ENCODE data around the gene PRODH2. TPM values are rescaled to one million over a fixed set of nuclear protein-coding genes. Genes with fewer than 3 reads are reported as not detected.

Gene PRODH2
- polyA plus RNA-seq, 6 donors from 2014 or later = not detected

DNA sequence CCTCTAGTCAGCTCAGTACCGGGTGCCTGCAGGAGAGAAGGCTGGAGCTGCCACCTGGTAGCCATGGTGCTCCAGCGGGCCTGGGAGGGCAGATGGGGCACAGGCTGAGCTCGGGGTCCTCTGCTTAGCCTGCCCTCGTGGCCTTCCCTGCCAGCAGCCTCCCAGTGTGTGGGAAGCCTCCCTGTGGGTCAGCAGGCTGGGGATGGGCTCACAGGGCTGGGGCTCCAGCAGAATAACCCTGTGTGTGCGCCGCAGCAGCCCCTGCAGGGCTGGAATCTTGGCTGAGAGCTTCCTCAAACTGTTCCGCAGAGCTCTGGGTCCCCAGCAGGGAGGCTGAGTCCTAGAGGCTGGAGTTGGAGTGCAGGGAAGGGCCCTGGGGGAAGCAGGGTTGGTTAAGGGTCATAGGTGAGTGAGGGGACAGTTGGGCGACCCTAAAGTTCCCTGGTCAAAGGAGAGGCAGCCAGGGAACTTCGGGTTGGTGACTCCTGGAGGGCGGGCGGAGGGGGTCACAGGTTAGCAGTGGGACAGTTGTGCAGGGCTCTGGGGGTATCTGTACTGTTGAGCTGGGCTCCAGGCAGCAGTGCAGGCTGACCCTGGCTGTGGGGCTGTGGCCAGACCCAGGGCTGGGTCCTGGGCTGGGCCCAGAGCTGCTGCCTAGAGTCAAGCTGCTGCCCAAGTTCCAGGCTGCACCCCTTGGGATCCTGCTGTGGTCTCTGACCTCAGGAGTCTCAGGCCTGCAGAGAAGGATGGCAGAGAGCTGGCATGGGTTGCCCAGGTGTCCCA is 23.3 kb downstream of the PRODH2 start:
- H3K27ac Mint-ChIP-seq = no peak overlapping the region
- no peak for DNase-seq
- no peak for ATAC-seq (ENCODE audit: low read depth in 2 of 2)
- peaks cover 0 to 12% (median 8%) of the 10 kb centered on the region in 3 donors for H3K27me3 Mint-ChIP-seq
- H3K36me3 Mint-ChIP-seq = no peaks in the 10 kb centered on the region
- no peaks in the 10 kb centered on the region for H3K9me3 Mint-ChIP-seq
- H3K4me3 Mint-ChIP-seq = no peak overlapping the region
- H3K4me1 Mint-ChIP-seq = peaks cover 0 to 2% (median 0%) of the 10 kb centered on the region in 3 donors

DNA sequence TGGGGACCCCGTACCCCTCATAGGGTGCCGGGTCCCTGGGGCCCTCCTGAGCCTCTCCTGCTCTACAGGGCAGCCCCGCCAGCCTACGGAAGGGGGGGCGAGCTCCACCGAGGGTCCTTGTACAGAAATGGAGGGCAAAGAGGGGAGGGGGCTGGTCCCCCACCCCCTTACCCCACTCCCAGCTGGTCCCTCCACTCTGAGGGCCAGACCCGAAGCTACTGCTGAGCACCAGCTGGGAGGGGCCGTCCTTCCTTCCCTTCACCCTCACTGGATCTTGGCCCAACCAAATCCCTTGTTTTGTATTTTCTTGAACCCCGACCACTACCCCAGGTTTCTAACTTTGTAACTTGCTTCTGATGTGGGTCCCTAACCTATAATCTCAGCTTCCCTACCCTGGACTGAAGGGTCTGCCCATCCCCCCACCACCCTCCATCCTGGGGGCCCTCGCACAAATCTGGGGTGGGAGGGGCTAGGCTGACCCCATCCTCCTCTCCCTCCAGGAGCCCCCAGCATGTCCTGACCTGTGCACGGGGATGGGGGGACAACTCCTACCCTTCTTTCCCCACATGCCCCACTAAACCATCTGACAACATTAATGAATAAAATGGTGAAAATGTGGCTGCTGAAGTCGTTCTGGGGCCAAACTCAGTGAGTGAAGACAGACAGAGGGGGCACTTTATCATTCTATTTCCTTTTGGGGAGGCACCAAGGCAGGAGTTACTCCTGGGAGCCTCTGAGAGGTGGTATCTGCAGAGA is 24.3 kb downstream of the PRODH2 start:
- peaks cover 0 to 5% (median 2%) of the 10 kb centered on the region in 3 donors for H3K4me1 Mint-ChIP-seq
- H3K36me3 Mint-ChIP-seq = no peaks in the 10 kb centered on the region
- peaks cover 0 to 6% (median 0%) of the 10 kb centered on the region in 3 donors for H3K27me3 Mint-ChIP-seq
- H3K4me3 Mint-ChIP-seq = no peak overlapping the region
- DNase-seq (no peak), ATAC-seq (ENCODE audit: low read depth in 2 of 2) (no peak)
- H3K9me3 Mint-ChIP-seq = no peaks in the 10 kb centered on the region
- peak overlapping the region in 1 of 6 donors; percentile 63 for H3K27ac Mint-ChIP-seq

GRCh38 chr19:35787227-35787799 is 25.3 kb downstream of the PRODH2 start:
- H3K9me3 Mint-ChIP-seq = no peaks in the 10 kb centered on the region
- H3K36me3 Mint-ChIP-seq = no peaks in the 10 kb centered on the region
- no peak overlapping the region for H3K4me3 Mint-ChIP-seq
- H3K27me3 Mint-ChIP-seq = no peaks in the 10 kb centered on the region
- no peak for DNase-seq
- no peak for ATAC-seq (ENCODE audit: low read depth in 2 of 2)
- H3K27ac Mint-ChIP-seq = no peak overlapping the region
- peaks cover 0 to 10% (median 8%) of the 10 kb centered on the region in 3 donors for H3K4me1 Mint-ChIP-seq

- Mint-ChIP-seq H3K27ac (peak overlapping the region in 3 of 6 donors; percentile 54 to 82 (median 62)), H3K4me3 (no peak overlapping the region), H3K36me3 (no peaks in the 10 kb centered on the region), H3K27me3 (no peaks in the 10 kb centered on the region), H3K4me1 (peaks cover 0 to 10% (median 8%) of the 10 kb centered on the region in 3 donors), H3K9me3 (no peaks in the 10 kb centered on the region)
- ATAC-seq (ENCODE audit: low read depth in 2 of 2) (no peak), DNase-seq (no peak)
Observed at GRCh38 chr19:35786299-35787160, 26.1 kb downstream of the PRODH2 start.

DNA sequence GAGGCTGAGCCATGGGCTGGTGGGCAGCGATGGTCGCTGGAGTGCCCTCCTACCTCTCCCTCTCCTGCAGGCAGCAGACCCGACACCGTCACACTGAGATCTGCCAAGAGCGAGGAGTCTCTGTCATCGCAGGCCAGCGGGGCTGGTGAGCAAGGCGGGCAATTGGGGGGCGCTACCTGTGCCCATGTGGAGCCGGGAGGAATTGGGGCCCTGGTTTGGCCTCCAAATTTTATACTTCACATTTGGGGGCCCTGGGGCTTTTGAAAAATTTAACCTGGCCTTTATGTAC is 27.4 kb downstream of the PRODH2 start:
- Mint-ChIP-seq H3K27me3 (no peaks in the 10 kb centered on the region), H3K4me3 (no peak overlapping the region), H3K36me3 (no peaks in the 10 kb centered on the region), H3K27ac (no peak overlapping the region), H3K4me1 (peaks cover 0 to 10% (median 8%) of the 10 kb centered on the region in 3 donors), H3K9me3 (no peaks in the 10 kb centered on the region)
- DNase-seq (no peak), ATAC-seq (ENCODE audit: low read depth in 2 of 2) (no peak)

GRCh38 chr19:35784503-35785338 is 27.9 kb downstream of the PRODH2 start:
- H3K27me3 Mint-ChIP-seq = no peaks in the 10 kb centered on the region
- no peak overlapping the region for H3K4me3 Mint-ChIP-seq
- no peaks in the 10 kb centered on the region for H3K9me3 Mint-ChIP-seq
- DNase-seq = no peak
- no peak for ATAC-seq (ENCODE audit: low read depth in 2 of 2)
- H3K27ac Mint-ChIP-seq = no peak overlapping the region
- H3K36me3 Mint-ChIP-seq = no peaks in the 10 kb centered on the region
- peaks cover 0 to 10% (median 8%) of the 10 kb centered on the region in 3 donors for H3K4me1 Mint-ChIP-seq

DNA sequence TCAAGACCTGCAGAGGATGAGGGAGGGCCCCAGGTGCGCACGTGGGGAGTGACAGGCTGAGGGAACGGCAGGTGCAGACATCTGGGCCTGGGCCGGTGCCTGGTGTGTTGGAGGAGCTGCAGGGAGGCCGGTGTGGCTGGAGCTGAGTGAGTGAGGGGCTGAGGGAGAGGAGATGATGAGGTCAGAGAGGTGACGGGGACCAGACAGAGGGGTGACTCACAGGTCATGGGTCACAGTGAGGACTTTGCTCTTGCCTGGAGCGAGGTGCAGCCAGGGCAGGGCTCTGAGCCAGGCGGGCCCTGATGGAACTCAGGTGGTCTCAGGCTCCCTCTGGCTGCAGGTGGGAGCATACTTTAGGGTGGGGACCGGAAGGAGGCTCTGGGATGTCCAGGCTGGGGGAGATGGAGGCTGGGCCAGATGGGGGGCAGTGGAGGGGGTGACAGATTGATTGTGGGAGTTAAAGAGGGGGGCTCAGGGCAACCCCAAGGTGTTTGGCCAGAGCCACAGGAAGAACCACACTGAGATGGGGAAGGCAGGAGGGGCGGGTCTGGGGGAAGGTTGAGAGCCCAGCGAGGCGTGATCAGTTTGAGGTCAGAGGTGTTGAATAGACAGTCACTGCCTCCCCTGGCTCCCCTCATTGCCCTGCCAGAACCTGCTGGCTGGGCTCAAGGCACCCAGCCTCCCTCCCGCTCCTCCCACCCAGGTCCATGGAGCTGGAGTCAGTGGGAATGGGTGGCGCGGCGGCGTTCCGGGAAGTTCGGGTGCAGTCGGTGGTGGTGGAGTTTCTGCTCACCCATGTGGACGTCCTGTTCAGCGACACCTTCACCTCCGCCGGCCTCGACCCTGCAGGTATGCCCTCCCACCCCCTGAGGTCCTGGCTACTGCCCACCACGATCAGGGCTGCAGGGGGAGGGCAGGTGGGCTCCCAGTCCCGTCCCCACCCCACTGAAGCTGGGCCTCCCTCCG is 28.9 kb downstream of the PRODH2 start:
- no peak for ATAC-seq (ENCODE audit: low read depth in 2 of 2)
- H3K9me3 Mint-ChIP-seq = no peaks in the 10 kb centered on the region
- no peaks in the 10 kb centered on the region for H3K27me3 Mint-ChIP-seq

GRCh38 chr19:35782589-35782988 is 30.1 kb downstream of the PRODH2 start:
- H3K27ac Mint-ChIP-seq = peak overlapping the region in 2 of 6 donors; percentile 18 to 63
- H3K27me3 Mint-ChIP-seq = no peaks in the 10 kb centered on the region
- H3K36me3 Mint-ChIP-seq = no peaks in the 10 kb centered on the region
- ATAC-seq (ENCODE audit: low read depth in 2 of 2) = no peak
- peaks cover 0 to 10% (median 8%) of the 10 kb centered on the region in 3 donors for H3K4me1 Mint-ChIP-seq
- no peaks in the 10 kb centered on the region for H3K9me3 Mint-ChIP-seq
- DNase-seq = no peak
- no peak overlapping the region for H3K4me3 Mint-ChIP-seq

More for the DNA sequence above, 28.9 kb downstream of the PRODH2 start:
- peak overlapping the region in 1 of 6 donors; percentile 20 for H3K27ac Mint-ChIP-seq
- H3K4me3 Mint-ChIP-seq = no peak overlapping the region
- peaks cover 0 to 10% (median 8%) of the 10 kb centered on the region in 3 donors for H3K4me1 Mint-ChIP-seq
- no peak for DNase-seq
- H3K36me3 Mint-ChIP-seq = no peaks in the 10 kb centered on the region

- Mint-ChIP-seq H3K27me3 (no peaks in the 10 kb centered on the region), H3K4me3 (peak overlapping the region in 1 of 8 donors; percentile 56), H3K9me3 (no peaks in the 10 kb centered on the region), H3K4me1 (peaks cover 2 to 10% (median 10%) of the 10 kb centered on the region in 3 donors), H3K27ac (peak overlapping the region in 1 of 6 donors; percentile 1), H3K36me3 (no peaks in the 10 kb centered on the region)
- DNase-seq (no peak), ATAC-seq (ENCODE audit: low read depth in 2 of 2) (no peak)
Observed at GRCh38 chr19:35781650-35782049, 31.0 kb downstream of the PRODH2 start.

GRCh38 chr19:35780717-35781116 is 31.9 kb downstream of the PRODH2 start:
- H3K36me3 Mint-ChIP-seq = no peaks in the 10 kb centered on the region
- no peak overlapping the region for H3K4me3 Mint-ChIP-seq
- ATAC-seq (ENCODE audit: low read depth in 2 of 2) (no peak), DNase-seq (no peak)
- no peak overlapping the region for H3K27ac Mint-ChIP-seq
- H3K27me3 Mint-ChIP-seq = no peaks in the 10 kb centered on the region
- peaks cover 0 to 1% (median 0%) of the 10 kb centered on the region in 7 donors for H3K9me3 Mint-ChIP-seq
- peaks cover 9 to 17% (median 10%) of the 10 kb centered on the region in 3 donors for H3K4me1 Mint-ChIP-seq

DNA sequence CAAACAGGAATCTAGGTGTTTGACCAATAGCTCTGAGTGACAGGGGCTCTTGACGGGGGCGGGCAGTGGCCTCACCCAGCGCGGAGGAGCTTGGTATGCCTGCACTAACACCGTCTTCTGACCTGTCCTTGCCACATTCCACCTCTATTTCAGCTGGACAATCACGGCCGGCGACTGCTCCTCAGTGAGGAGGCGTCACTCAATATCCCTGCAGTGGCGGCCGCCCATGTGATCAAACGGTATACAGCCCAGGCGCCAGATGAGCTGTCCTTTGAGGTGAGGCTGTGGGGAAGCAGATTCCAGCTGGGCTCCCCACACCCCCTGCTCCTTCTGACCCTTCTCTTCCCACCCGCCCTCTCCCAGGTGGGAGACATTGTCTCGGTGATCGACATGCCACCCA is 32.6 kb downstream of the PRODH2 start:
- Mint-ChIP-seq H3K4me1 (peaks cover 10 to 17% (median 13%) of the 10 kb centered on the region in 3 donors), H3K27ac (no peak overlapping the region), H3K36me3 (no peaks in the 10 kb centered on the region), H3K27me3 (no peaks in the 10 kb centered on the region), H3K9me3 (peaks cover 0 to 1% (median 0%) of the 10 kb centered on the region in 7 donors), H3K4me3 (no peak overlapping the region)
- ATAC-seq (ENCODE audit: low read depth in 2 of 2) (no peak), DNase-seq (no peak)
